ENCODE data around the gene MYO3A.

The MYO3A gene

GRCh38 chr10:26177341-26177740 lies 243.3 kb downstream of the MYO3A start:
- Histone ChIP-seq H3K4me1 (ENCODE audit: insufficient read depth, low read length) (peaks cover under 1% of the 10 kb centered on the region; the same call in 1 of the 2 replicates), H3K9ac (ENCODE audit: low read depth, low read length) (no peak overlapping the region), H3K27me3 (ENCODE audit: insufficient read depth, low read length) (no peaks in the 10 kb centered on the region), H3K27ac (ENCODE audit: low read length) (no peak overlapping the region), H3K4me3 (ENCODE audit: low read length) (no peak overlapping the region), H3K9me3 (ENCODE audit: insufficient read depth, low read depth, low read length) (no peaks in the 10 kb centered on the region), H3K36me3 (ENCODE audit: insufficient read depth, low read depth, low read length) (no peaks in the 10 kb centered on the region)

- Histone ChIP-seq H3K9me3 (ENCODE audit: insufficient read depth, low read depth, low read length) (no peaks in the 10 kb centered on the region), H3K4me3 (ENCODE audit: low read length) (no peak overlapping the region)
Observed at GRCh38 chr10:26194275-26194674, 260.2 kb downstream of the MYO3A start.

GRCh38 chr10:26197248-26197647 lies 263.2 kb downstream of the MYO3A start:
- Histone ChIP-seq H3K9me3 (ENCODE audit: insufficient read depth, low read depth, low read length) (no peaks in the 10 kb centered on the region), H3K4me1 (ENCODE audit: insufficient read depth, low read length) (no peaks in the 10 kb centered on the region), H3K4me3 (ENCODE audit: low read length) (no peak overlapping the region), H3K27me3 (ENCODE audit: insufficient read depth, low read length) (no peaks in the 10 kb centered on the region), H3K36me3 (ENCODE audit: insufficient read depth, low read depth, low read length) (no peaks in the 10 kb centered on the region), H3K9ac (ENCODE audit: low read depth, low read length) (no peak overlapping the region), H3K27ac (ENCODE audit: low read length) (no peak overlapping the region)

More at GRCh38 chr10:26194275-26194674, 260.2 kb downstream of the MYO3A start:
- no peak overlapping the region for H3K27ac ChIP-seq (ENCODE audit: low read length)
- H3K9ac ChIP-seq (ENCODE audit: low read depth, low read length) = no peak overlapping the region
- H3K36me3 ChIP-seq (ENCODE audit: insufficient read depth, low read depth, low read length) = no peaks in the 10 kb centered on the region
- no peaks in the 10 kb centered on the region for H3K27me3 ChIP-seq (ENCODE audit: insufficient read depth, low read length)
- no peaks in the 10 kb centered on the region for H3K4me1 ChIP-seq (ENCODE audit: insufficient read depth, low read length)

- no peak overlapping the region for H3K4me3 ChIP-seq (ENCODE audit: low read length)
- H3K27me3 ChIP-seq (ENCODE audit: insufficient read depth, low read length) = no peaks in the 10 kb centered on the region
- H3K27ac ChIP-seq (ENCODE audit: low read length) = no peak overlapping the region
- no peaks in the 10 kb centered on the region for H3K4me1 ChIP-seq (ENCODE audit: insufficient read depth, low read length)
- no peaks in the 10 kb centered on the region for H3K36me3 ChIP-seq (ENCODE audit: insufficient read depth, low read depth, low read length)
- H3K9me3 ChIP-seq (ENCODE audit: insufficient read depth, low read depth, low read length) = no peaks in the 10 kb centered on the region
- no peak overlapping the region for H3K9ac ChIP-seq (ENCODE audit: low read depth, low read length)
Observed at GRCh38 chr10:26198119-26198518, 264.1 kb downstream of the MYO3A start.

GRCh38 chr10:26199841-26200240 lies 265.8 kb downstream of the MYO3A start:
- Histone ChIP-seq H3K9ac (ENCODE audit: low read depth, low read length) (no peak overlapping the region), H3K27me3 (ENCODE audit: insufficient read depth, low read length) (no peaks in the 10 kb centered on the region), H3K36me3 (ENCODE audit: insufficient read depth, low read depth, low read length) (no peaks in the 10 kb centered on the region), H3K4me3 (ENCODE audit: low read length) (no peak overlapping the region), H3K27ac (ENCODE audit: low read length) (no peak overlapping the region), H3K4me1 (ENCODE audit: insufficient read depth, low read length) (no peaks in the 10 kb centered on the region), H3K9me3 (ENCODE audit: insufficient read depth, low read depth, low read length) (no peaks in the 10 kb centered on the region)

- no peak overlapping the region for H3K9ac ChIP-seq (ENCODE audit: low read depth, low read length)
- H3K36me3 ChIP-seq (ENCODE audit: insufficient read depth, low read depth, low read length) = no peaks in the 10 kb centered on the region
- H3K4me3 ChIP-seq (ENCODE audit: low read length) = no peak overlapping the region
- no peaks in the 10 kb centered on the region for H3K4me1 ChIP-seq (ENCODE audit: insufficient read depth, low read length)
- H3K9me3 ChIP-seq (ENCODE audit: insufficient read depth, low read depth, low read length) = no peaks in the 10 kb centered on the region
- peaks cover 22% of the 10 kb centered on the region for H3K27me3 ChIP-seq (ENCODE audit: insufficient read depth, low read length)
- H3K27ac ChIP-seq (ENCODE audit: low read length) = no peak overlapping the region
Observed at GRCh38 chr10:26205223-26205622, 271.2 kb downstream of the MYO3A start.

- Histone ChIP-seq H3K4me3 (ENCODE audit: low read length) (peak overlapping the region; percentile 57; the same call in 1 of the 2 replicates), H3K9ac (ENCODE audit: low read depth, low read length) (no peak overlapping the region), H3K27me3 (ENCODE audit: insufficient read depth, low read length) (peaks cover 89% of the 10 kb centered on the region), H3K4me1 (ENCODE audit: insufficient read depth, low read length) (peaks cover 23% of the 10 kb centered on the region; the same call in 1 of the 2 replicates), H3K9me3 (ENCODE audit: insufficient read depth, low read depth, low read length) (no peaks in the 10 kb centered on the region), H3K36me3 (ENCODE audit: insufficient read depth, low read depth, low read length) (no peaks in the 10 kb centered on the region), H3K27ac (ENCODE audit: low read length) (no peak overlapping the region)
Observed at GRCh38 chr10:26211781-26212444, 277.9 kb downstream of the MYO3A start.

- Histone ChIP-seq H3K27ac (ENCODE audit: low read length) (no peak overlapping the region), H3K4me3 (ENCODE audit: low read length) (peak overlapping the region; percentile 57; the same call in 1 of the 2 replicates), H3K4me1 (ENCODE audit: insufficient read depth, low read length) (peaks cover 26% of the 10 kb centered on the region; the same call in 1 of the 2 replicates), H3K27me3 (ENCODE audit: insufficient read depth, low read length) (peaks cover 95% of the 10 kb centered on the region), H3K36me3 (ENCODE audit: insufficient read depth, low read depth, low read length) (no peaks in the 10 kb centered on the region), H3K9me3 (ENCODE audit: insufficient read depth, low read depth, low read length) (no peaks in the 10 kb centered on the region), H3K9ac (ENCODE audit: low read depth, low read length) (no peak overlapping the region)
Observed at GRCh38 chr10:26212511-26212910, 278.5 kb downstream of the MYO3A start.

- H3K9ac ChIP-seq (ENCODE audit: low read depth, low read length) = no peak overlapping the region
- peak overlapping the region; percentile 57 for H3K4me3 ChIP-seq (ENCODE audit: low read length)
- H3K27me3 ChIP-seq (ENCODE audit: insufficient read depth, low read length) = peaks cover 100% of the 10 kb centered on the region
Observed at GRCh38 chr10:26213157-26213800, 279.2 kb downstream of the MYO3A start.

GRCh38 chr10:26214004-26214403 lies 280.0 kb downstream of the MYO3A start:
- Histone ChIP-seq H3K4me1 (ENCODE audit: insufficient read depth, low read length) (peaks cover 31% of the 10 kb centered on the region; the same call in 1 of the 2 replicates), H3K36me3 (ENCODE audit: insufficient read depth, low read depth, low read length) (no peaks in the 10 kb centered on the region), H3K9ac (ENCODE audit: low read depth, low read length) (peak overlapping the region; percentile 40; the same call in 1 of the 2 replicates), H3K27me3 (ENCODE audit: insufficient read depth, low read length) (peaks cover 100% of the 10 kb centered on the region), H3K27ac (ENCODE audit: low read length) (no peak overlapping the region), H3K9me3 (ENCODE audit: insufficient read depth, low read depth, low read length) (no peaks in the 10 kb centered on the region), H3K4me3 (ENCODE audit: low read length) (peak overlapping the region; percentile 65)

More at GRCh38 chr10:26213157-26213800, 279.2 kb downstream of the MYO3A start:
- Histone ChIP-seq H3K4me1 (ENCODE audit: insufficient read depth, low read length) (peaks cover 26% of the 10 kb centered on the region; the same call in 1 of the 2 replicates), H3K9me3 (ENCODE audit: insufficient read depth, low read depth, low read length) (no peaks in the 10 kb centered on the region), H3K27ac (ENCODE audit: low read length) (no peak overlapping the region), H3K36me3 (ENCODE audit: insufficient read depth, low read depth, low read length) (no peaks in the 10 kb centered on the region)

GRCh38 chr10:26214551-26215395 lies 280.7 kb downstream of the MYO3A start:
- Histone ChIP-seq H3K4me3 (ENCODE audit: low read length) (peak overlapping the region; percentile 65), H3K36me3 (ENCODE audit: insufficient read depth, low read depth, low read length) (no peaks in the 10 kb centered on the region), H3K27me3 (ENCODE audit: insufficient read depth, low read length) (peaks cover 100% of the 10 kb centered on the region), H3K4me1 (ENCODE audit: insufficient read depth, low read length) (peaks cover 33% of the 10 kb centered on the region; the same call in 1 of the 2 replicates), H3K9ac (ENCODE audit: low read depth, low read length) (peak overlapping the region; percentile 40), H3K9me3 (ENCODE audit: insufficient read depth, low read depth, low read length) (no peaks in the 10 kb centered on the region), H3K27ac (ENCODE audit: low read length) (no peak overlapping the region)

Data from iPS-20b (cell line).